ENCODE measurements around the gene TRIP11.

- TF ChIP-seq, protein P1, sequence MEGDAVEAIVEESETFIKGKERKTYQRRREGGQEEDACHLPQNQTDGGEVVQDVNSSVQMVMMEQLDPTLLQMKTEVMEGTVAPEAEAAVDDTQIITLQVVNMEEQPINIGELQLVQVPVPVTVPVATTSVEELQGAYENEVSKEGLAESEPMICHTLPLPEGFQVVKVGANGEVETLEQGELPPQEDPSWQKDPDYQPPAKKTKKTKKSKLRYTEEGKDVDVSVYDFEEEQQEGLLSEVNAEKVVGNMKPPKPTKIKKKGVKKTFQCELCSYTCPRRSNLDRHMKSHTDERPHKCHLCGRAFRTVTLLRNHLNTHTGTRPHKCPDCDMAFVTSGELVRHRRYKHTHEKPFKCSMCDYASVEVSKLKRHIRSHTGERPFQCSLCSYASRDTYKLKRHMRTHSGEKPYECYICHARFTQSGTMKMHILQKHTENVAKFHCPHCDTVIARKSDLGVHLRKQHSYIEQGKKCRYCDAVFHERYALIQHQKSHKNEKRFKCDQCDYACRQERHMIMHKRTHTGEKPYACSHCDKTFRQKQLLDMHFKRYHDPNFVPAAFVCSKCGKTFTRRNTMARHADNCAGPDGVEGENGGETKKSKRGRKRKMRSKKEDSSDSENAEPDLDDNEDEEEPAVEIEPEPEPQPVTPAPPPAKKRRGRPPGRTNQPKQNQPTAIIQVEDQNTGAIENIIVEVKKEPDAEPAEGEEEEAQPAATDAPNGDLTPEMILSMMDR (conservative IDR thresholded peaks at IDR 0.05 in 1 of 2, IDR thresholded peaks at IDR 0.05 in 1 of 2; ENCODE audit: low read depth in 1 of 2, low read length in 2 of 2) = no peak
- no peak for TF ChIP-seq EZH2 (IDR thresholded peaks at IDR 0.05; ENCODE audit: low read length, missing control alignments)
Observed at GRCh38 chr14:92037989-92038388, 1.9 kb downstream of the TRIP11 start.

All from fibroblast of lung (primary cell).